CD8-positive, alpha-beta memory T cell (primary cell): ENCODE measurements around the gene ZNF324B. TPM values are rescaled to one million over a fixed set of nuclear protein-coding genes. Genes with fewer than 3 reads are reported as not detected.
A peak's percentile ranks its signal among the peaks of the same experiment; 100 is the strongest.
"Not testable (repeated sequence)": the region's sequence is repeated elsewhere in the genome, so short reads cannot be mapped to it uniquely, and the experiment has no call there.

Source experiments
- CTCF ChIA-PET: fragments of 350-600 bp; sonication (Branson Sonifier 250); formaldehyde crosslinking; loops from one replicate; lab custom pipeline; 2021; ENCODE audit warnings: antibody characterized with exemption; lab: Charles Lee
- POLR2A ChIA-PET: fragments of 350-600 bp; sonication (Branson Sonifier 250); formaldehyde crosslinking; loops from one replicate; lab custom pipeline; 2021; ENCODE audit warnings: antibody characterized with exemption; lab: Charles Lee
- DNase-seq, 5 donors: peaks; one replicate each; pipeline versions ENCODE4 v3.0.0 to v3.0.0-alpha.2; 2020 to 2022; ENCODE audit warnings: mixed read lengths in 1 of 5
- H3K27ac ChIP-seq: one replicate; pipeline ENCODE4 v1.7.0; 2013; ENCODE audit warnings: low read depth, mild to moderate bottlenecking, low read length, moderate library complexity
- H3K27me3 ChIP-seq: 2 replicates; pipeline ENCODE4 v1.7.0; 2013; ENCODE audit warnings: low read length, mild to moderate bottlenecking; ENCODE audit not compliant: insufficient read depth, poor library complexity, severe bottlenecking
- H3K36me3 ChIP-seq: 2 replicates; pipeline ENCODE4 v1.7.0; 2013; ENCODE audit warnings: mild to moderate bottlenecking, low read length, moderate library complexity; ENCODE audit not compliant: insufficient read depth
- H3K4me1 ChIP-seq: 2 replicates; pipeline ENCODE4 v1.7.0; 2013; ENCODE audit warnings: mild to moderate bottlenecking, low read length, moderate library complexity; ENCODE audit not compliant: insufficient read depth
- H3K4me3 ChIP-seq: 2 replicates; pipeline ENCODE4 v1.7.0; 2013; ENCODE audit warnings: mild to moderate bottlenecking, low read length
- H3K9me3 ChIP-seq: 2 replicates; pipeline ENCODE4 v1.7.0; 2013; ENCODE audit warnings: mild to moderate bottlenecking, low read length
- H3K27ac Mint-ChIP-seq, 8 donors: one replicate each; pipeline ENCODE4 v1.8.0; 2020 to 2021; ENCODE audit warnings: mixed read lengths in 8 of 8, mild to moderate bottlenecking in 6 of 8, inconsistent platforms in 3 of 8, moderate library complexity in 3 of 8
- H3K27me3 Mint-ChIP-seq, 2 donors: one replicate each; pipeline ENCODE4 v1.8.0; 2020 to 2021; ENCODE audit warnings: mixed read lengths in 2 of 2, mild to moderate bottlenecking in 1 of 2, moderate library complexity in 1 of 2
- H3K36me3 Mint-ChIP-seq, 3 donors: one replicate each; pipeline ENCODE4 v1.8.0; 2020 to 2021; ENCODE audit warnings: mixed read lengths in 3 of 3, inconsistent platforms in 1 of 3, mild to moderate bottlenecking in 1 of 3
- H3K4me1 Mint-ChIP-seq, 3 donors: one replicate each; pipeline ENCODE4 v1.8.0; 2020 to 2021; ENCODE audit warnings: mixed read lengths in 3 of 3, inconsistent platforms in 1 of 3, mild to moderate bottlenecking in 1 of 3
- H3K4me3 Mint-ChIP-seq, 7 donors: one replicate each; pipeline ENCODE4 v1.8.0; 2020 to 2021; ENCODE audit warnings: mixed read lengths in 7 of 7, mild to moderate bottlenecking in 6 of 7, moderate library complexity in 4 of 7, inconsistent platforms in 2 of 7
- H3K9me3 Mint-ChIP-seq, 5 donors: one replicate each; pipeline ENCODE4 v1.8.0; 2020 to 2022; ENCODE audit warnings: mixed read lengths in 5 of 5, mild to moderate bottlenecking in 3 of 5, moderate library complexity in 2 of 5, inconsistent platforms in 1 of 5
- polyA plus RNA-seq: library from polyadenylated mRNA; unstranded; fragments of 300-500 nt; fragmentation: Illumina TruSeq; gene quantifications from one replicate; pipeline ENCODE4 v1.2.3, GENCODE V29; 2021
- total RNA-seq, 2 experiments: library from RNA; stranded (reverse); gene quantifications; one replicate each; pipeline ENCODE4 v1.2.3, GENCODE V29; 2021

The ZNF324B gene
- 10 to 100 TPM; 11.3 TPM for total RNA-seq
- 2.9 TPM for polyA plus RNA-seq

- POLR2A ChIA-PET = interaction anchor here (0.6 to 0.8 kb wide), 3 partner anchors 44 to 316 kb away, joined by 3 to 8 read pairs (median 3); partner anchors contain the start of gene ZNF584
- Mint-ChIP-seq H3K27ac (peak within 1 kb of the TSS; percentile 18 to 94 (median 88)), H3K9me3 (peaks cover 0 to 12% (median 8%) of the 10 kb centered on the region in 5 donors), H3K36me3 (peaks cover under 1 to 21% (median 6%) of the 10 kb centered on the region in 3 donors), H3K4me3 (peak within 1 kb of the TSS; percentile 83 to 90 (median 88)), H3K27me3 (peaks cover 19 to 28% of the 10 kb centered on the region in 2 donors), H3K4me1 (peaks cover 18 to 23% (median 20%) of the 10 kb centered on the region in 3 donors)
- Histone ChIP-seq H3K4me1 (peaks cover 6% of the 10 kb centered on the region), H3K36me3 (peaks cover 3% of the 10 kb centered on the region), H3K9me3 (no peaks in the 10 kb centered on the region), H3K4me3 (peak within 1 kb of the TSS; percentile 81), H3K27ac (peak within 1 kb of the TSS; percentile 65), H3K27me3 (peaks cover 12% of the 10 kb centered on the region)
- CTCF ChIA-PET = interaction anchor here (0.8 kb wide), 1 partner anchor 12 kb away, joined by 3 read pairs; the partner anchor contains the start of gene ZNF132
- DNase-seq = peak; percentile 96 to 98 (median 96)
Observed at GRCh38 chr19:58451358-58452101, at the start of gene ZNF324B. Gene ZNF324B, plus strand, starts transcription at chr19:58451622. Its CDS starts 2,080 bp downstream, at chr19:58453702.

- CTCF ChIA-PET = no interaction called here
Observed at GRCh38 chr19:58401840-58402421, 49.5 kb upstream of the ZNF324B start.

DNA sequence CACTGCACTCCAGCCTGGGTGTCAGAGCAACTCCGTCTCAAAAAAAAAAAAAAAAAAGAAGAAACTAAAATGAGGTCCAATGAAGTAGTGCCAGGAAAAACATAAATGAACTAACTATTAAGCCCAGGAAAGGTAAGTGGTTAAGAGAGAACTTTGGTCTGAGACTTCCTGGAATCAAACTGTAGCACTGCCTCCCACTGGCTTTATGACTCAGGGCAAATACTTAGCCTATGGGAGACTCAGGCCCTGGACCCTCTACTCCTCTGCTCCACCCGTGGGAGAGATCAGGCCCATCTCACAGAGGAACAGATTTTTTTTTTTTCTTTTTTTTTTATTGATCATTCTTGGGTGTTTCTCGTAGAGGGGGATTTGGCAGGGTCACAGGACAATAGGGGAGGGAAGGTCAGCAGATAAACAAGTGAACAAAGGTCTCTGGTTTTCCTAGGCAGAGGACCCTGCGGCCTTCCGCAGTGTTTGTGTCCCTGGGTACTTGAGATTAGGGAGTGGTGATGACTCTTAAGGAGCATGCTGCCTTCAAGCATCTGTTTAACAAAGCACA lies 47.4 kb upstream of the ZNF324B start:
- CTCF ChIA-PET, H3K36me3 ChIP-seq, H3K9me3 Mint-ChIP-seq, H3K27me3 ChIP-seq, H3K36me3 Mint-ChIP-seq, H3K4me3 ChIP-seq, H3K27me3 Mint-ChIP-seq, H3K27ac ChIP-seq, DNase-seq, H3K9me3 ChIP-seq: not testable (repeated sequence)
- peaks cover 26% of the 10 kb centered on the region for H3K4me1 ChIP-seq
- POLR2A ChIA-PET = interaction anchor here (0.7 kb wide), 1 partner anchor 47 kb away, joined by 8 read pairs; the partner anchor contains the start of gene ZNF324B
- Mint-ChIP-seq H3K27ac (peak overlapping the region in 2 of 8 donors; percentile 66 to 83), H3K4me1 (peaks cover 29 to 46% (median 30%) of the 10 kb centered on the region in 3 donors), H3K4me3 (peak overlapping the region in 1 of 7 donors; percentile 70)

More at GRCh38 chr19:58401840-58402421, 49.5 kb upstream of the ZNF324B start:
- Histone ChIP-seq H3K27me3 (no peaks in the 10 kb centered on the region), H3K27ac (peak overlapping the region; percentile 95), H3K4me3 (peak overlapping the region; percentile 73), H3K4me1 (peaks cover 16% of the 10 kb centered on the region), H3K36me3 (no peaks in the 10 kb centered on the region), H3K9me3 (no peaks in the 10 kb centered on the region)
- DNase-seq = peak in 1 of 5 donors; percentile 16
- H3K27ac Mint-ChIP-seq = peak overlapping the region in 4 of 8 donors; percentile 26 to 95 (median 94)
- peaks cover 0 to 1% (median 0%) of the 10 kb centered on the region in 3 donors for H3K36me3 Mint-ChIP-seq
- peaks cover 10 to 11% of the 10 kb centered on the region in 2 donors for H3K27me3 Mint-ChIP-seq
- H3K9me3 Mint-ChIP-seq = no peaks in the 10 kb centered on the region
- H3K4me3 Mint-ChIP-seq = peak overlapping the region in 5 of 7 donors; percentile 88 to 94 (median 89)
- POLR2A ChIA-PET = no interaction called here
- peaks cover 13 to 28% (median 15%) of the 10 kb centered on the region in 3 donors for H3K4me1 Mint-ChIP-seq

DNA sequence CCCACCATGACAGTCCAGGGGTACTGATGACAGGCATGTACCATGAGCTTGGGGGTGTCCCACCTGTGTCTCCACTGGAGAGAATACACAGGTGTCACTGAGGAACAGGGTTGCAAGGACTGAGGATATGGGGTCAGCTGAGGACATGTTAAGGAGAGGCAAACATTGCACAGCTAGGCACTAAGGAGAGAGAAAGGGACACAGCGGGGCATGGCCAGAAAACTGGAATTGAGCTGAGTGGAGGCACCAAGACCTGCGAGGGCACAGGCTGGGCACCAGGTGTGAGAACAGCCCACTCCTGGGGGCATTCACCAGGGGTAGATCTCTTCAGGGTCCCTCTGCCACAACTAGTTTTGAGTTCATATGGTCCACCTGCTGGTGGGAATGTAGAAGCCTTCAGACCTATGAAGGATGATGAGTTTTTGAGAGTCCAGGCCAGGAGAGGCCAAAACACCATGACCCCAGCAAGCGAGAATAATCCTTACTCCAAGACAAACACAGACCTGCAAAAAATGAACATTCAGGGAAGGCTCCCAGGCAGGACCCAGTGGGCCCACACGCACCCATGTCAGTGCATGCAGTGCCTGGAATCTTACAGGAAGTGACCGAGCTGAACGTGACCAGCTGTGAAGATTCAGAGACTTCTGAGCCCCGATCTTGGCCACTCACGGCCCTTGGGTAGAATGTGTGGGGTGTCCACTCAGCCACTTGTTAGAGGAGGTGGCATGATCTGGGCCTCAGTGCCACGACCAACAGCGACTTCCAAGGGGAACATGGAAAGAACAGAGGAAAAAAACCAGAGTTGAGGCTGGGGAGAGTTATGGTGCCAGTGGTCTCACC lies 44.4 kb upstream of the ZNF324B start:
- DNase-seq = no peak
- no peaks in the 10 kb centered on the region for H3K27me3 ChIP-seq
- no peaks in the 10 kb centered on the region for H3K9me3 ChIP-seq
- Mint-ChIP-seq H3K27me3 (no peaks in the 10 kb centered on the region), H3K9me3 (no peaks in the 10 kb centered on the region), H3K4me1 (peaks cover 29 to 42% (median 35%) of the 10 kb centered on the region in 3 donors), H3K4me3 (peak overlapping the region; percentile 94 to 97 (median 96)), H3K36me3 (peaks cover 0 to 4% (median 0%) of the 10 kb centered on the region in 3 donors), H3K27ac (peak overlapping the region; percentile 84 to 98 (median 96))
- ChIA-PET CTCF (no interaction called here), POLR2A (interaction anchor here (0.5 to 1.1 kb wide), 3 partner anchors 45 to 168 kb away, joined by 3 to 4 read pairs (median 3); partner anchors contain the start of gene ZNF324B)
- H3K4me1 ChIP-seq = peaks cover 20% of the 10 kb centered on the region
- no peaks in the 10 kb centered on the region for H3K36me3 ChIP-seq
- peak overlapping the region; percentile 94 for H3K4me3 ChIP-seq
- peak overlapping the region; percentile 93 for H3K27ac ChIP-seq

GRCh38 chr19:58407658-58408151 lies 43.7 kb upstream of the ZNF324B start:
- no peaks in the 10 kb centered on the region for H3K9me3 ChIP-seq
- no peaks in the 10 kb centered on the region for H3K36me3 ChIP-seq
- ChIA-PET CTCF (no interaction called here), POLR2A (interaction anchor here (0.5 to 1.6 kb wide), 7 partner anchors 26 to 167 kb away, joined by 3 to 10 read pairs (median 3); partner anchors contain the start of genes ZNF132, ZNF324B, ZNF497 and ZNF837)
- H3K4me3 ChIP-seq = peak overlapping the region; percentile 94
- DNase-seq = no peak
- no peaks in the 10 kb centered on the region for H3K27me3 ChIP-seq
- no peaks in the 10 kb centered on the region for H3K27me3 Mint-ChIP-seq
- H3K36me3 Mint-ChIP-seq = peaks cover 0 to 7% (median 0%) of the 10 kb centered on the region in 3 donors
- H3K27ac ChIP-seq = peak overlapping the region; percentile 93
- H3K4me1 ChIP-seq = peaks cover 18% of the 10 kb centered on the region
- peak overlapping the region; percentile 94 to 97 (median 96) for H3K4me3 Mint-ChIP-seq
- peak overlapping the region; percentile 94 to 98 (median 96) for H3K27ac Mint-ChIP-seq
- H3K9me3 Mint-ChIP-seq = no peaks in the 10 kb centered on the region
- peaks cover 29 to 42% (median 35%) of the 10 kb centered on the region in 3 donors for H3K4me1 Mint-ChIP-seq

- peaks cover 18% of the 10 kb centered on the region for H3K4me1 ChIP-seq
- H3K4me3 ChIP-seq = peak within 1 kb of the TSS; percentile 94
- peak within 1 kb of the TSS; percentile 94 to 97 (median 96) for H3K4me3 Mint-ChIP-seq
- peak within 1 kb of the TSS; percentile 93 for H3K27ac ChIP-seq
- H3K36me3 ChIP-seq = no peaks in the 10 kb centered on the region
- H3K9me3 ChIP-seq = no peaks in the 10 kb centered on the region
- CTCF ChIA-PET = interaction anchor here (0.8 to 1.0 kb wide), 3 partner anchors 11 to 104 kb away, joined by 3 to 4 read pairs (median 3); no protein-coding TSS in a partner anchor
- H3K9me3 Mint-ChIP-seq = no peaks in the 10 kb centered on the region
- H3K36me3 Mint-ChIP-seq = peaks cover 0 to 7% (median 0%) of the 10 kb centered on the region in 3 donors
- peak within 1 kb of the TSS; percentile 94 to 98 (median 96) for H3K27ac Mint-ChIP-seq
- POLR2A ChIA-PET = interaction anchor here (0.5 to 1.6 kb wide), 10 partner anchors 27 to 494 kb away, joined by 3 to 10 read pairs (median 3); partner anchors contain the start of genes ZNF132, ZNF324B, ZNF497 and ZNF8
- peaks cover 29 to 38% (median 35%) of the 10 kb centered on the region in 3 donors for H3K4me1 Mint-ChIP-seq
- DNase-seq = peak; percentile 90 to 95 (median 91)
- H3K27me3 ChIP-seq = no peaks in the 10 kb centered on the region
- no peaks in the 10 kb centered on the region for H3K27me3 Mint-ChIP-seq
Observed at GRCh38 chr19:58408152-58409009, 43.0 kb upstream of the ZNF324B start, which contains the start of gene ZNF584. Gene ZNF584, plus strand, starts transcription at chr19:58408649. Its CDS starts 499 bp downstream, at chr19:58409148.
